GM12873 (cell line): Measurements from ENCODE around the gene LHFPL3.

ENCODE experiments used
- TF ChIP-seq, protein P1 (sequence below): IDR thresholded peaks from 2 replicates; pipeline ENCODE4 v1.5.1; 2012; ENCODE audit warnings: low read depth, mild to moderate bottlenecking, moderate library complexity, low read length, control low read depth; ENCODE audit not compliant: insufficient read depth; ENCODE audit errors: missing control alignments

Gene LHFPL3

DNA sequence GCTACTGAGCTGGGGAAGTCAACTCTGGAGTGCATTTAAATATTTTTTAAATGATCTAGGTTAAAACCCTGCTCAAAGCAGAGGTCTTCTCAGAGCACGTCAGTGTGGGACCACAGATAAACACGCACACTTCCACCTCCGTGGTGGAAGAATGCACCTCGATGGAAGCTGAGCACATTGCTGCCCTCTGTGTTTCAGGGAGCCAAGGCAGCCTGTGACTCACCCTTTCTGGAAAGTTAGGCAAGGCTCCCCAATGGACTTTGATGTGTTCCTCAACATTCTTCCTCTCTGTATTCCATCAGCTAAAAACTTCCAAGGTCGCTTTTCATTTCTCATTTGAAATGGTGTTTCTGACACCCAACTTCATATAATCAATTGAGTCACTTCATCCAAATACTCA, 514.8 kb downstream of the LHFPL3 start:
- TF ChIP-seq, protein P1, sequence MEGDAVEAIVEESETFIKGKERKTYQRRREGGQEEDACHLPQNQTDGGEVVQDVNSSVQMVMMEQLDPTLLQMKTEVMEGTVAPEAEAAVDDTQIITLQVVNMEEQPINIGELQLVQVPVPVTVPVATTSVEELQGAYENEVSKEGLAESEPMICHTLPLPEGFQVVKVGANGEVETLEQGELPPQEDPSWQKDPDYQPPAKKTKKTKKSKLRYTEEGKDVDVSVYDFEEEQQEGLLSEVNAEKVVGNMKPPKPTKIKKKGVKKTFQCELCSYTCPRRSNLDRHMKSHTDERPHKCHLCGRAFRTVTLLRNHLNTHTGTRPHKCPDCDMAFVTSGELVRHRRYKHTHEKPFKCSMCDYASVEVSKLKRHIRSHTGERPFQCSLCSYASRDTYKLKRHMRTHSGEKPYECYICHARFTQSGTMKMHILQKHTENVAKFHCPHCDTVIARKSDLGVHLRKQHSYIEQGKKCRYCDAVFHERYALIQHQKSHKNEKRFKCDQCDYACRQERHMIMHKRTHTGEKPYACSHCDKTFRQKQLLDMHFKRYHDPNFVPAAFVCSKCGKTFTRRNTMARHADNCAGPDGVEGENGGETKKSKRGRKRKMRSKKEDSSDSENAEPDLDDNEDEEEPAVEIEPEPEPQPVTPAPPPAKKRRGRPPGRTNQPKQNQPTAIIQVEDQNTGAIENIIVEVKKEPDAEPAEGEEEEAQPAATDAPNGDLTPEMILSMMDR = no peak

DNA sequence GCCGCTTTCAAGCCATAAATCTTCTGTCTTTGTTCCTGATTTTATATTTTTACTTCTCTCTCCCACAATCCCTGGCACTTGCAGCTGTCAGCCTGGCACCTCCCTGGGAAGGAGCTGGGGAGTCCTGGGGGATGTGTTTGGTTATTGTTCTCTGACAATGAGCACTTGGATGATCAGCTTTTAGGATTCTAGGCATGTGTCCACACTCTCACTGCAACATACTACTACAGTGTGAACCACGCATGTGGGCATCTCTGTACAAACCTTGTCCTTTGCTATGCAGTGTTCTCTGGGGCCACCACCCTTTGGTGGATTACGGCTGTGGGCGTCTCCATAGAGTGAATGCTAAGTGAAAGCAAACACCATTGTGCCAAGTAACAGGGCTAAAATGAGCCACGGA, 517.2 kb downstream of the LHFPL3 start:
- TF ChIP-seq, protein P1 = no peak

DNA sequence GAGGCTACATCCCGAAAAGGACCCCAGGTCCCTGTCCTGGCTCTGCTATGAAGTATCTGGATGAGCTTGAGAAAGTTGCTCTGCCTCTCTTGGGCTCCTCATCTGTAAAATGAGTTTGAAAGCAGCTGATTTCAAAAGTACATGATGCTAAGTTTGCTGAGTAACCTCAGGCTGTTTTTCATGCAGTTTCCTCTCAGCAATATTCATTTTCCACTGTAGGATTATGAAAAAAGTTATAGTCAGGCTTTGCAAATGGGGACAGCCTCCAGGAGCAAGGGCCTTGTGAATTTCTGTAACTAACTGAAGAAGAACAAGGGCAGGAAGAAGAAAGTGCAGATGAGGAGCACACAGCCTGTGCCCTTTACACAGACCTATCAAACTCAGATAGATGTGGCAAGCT, 518.3 kb downstream of the LHFPL3 start:
- TF ChIP-seq, protein P1 = no peak

DNA sequence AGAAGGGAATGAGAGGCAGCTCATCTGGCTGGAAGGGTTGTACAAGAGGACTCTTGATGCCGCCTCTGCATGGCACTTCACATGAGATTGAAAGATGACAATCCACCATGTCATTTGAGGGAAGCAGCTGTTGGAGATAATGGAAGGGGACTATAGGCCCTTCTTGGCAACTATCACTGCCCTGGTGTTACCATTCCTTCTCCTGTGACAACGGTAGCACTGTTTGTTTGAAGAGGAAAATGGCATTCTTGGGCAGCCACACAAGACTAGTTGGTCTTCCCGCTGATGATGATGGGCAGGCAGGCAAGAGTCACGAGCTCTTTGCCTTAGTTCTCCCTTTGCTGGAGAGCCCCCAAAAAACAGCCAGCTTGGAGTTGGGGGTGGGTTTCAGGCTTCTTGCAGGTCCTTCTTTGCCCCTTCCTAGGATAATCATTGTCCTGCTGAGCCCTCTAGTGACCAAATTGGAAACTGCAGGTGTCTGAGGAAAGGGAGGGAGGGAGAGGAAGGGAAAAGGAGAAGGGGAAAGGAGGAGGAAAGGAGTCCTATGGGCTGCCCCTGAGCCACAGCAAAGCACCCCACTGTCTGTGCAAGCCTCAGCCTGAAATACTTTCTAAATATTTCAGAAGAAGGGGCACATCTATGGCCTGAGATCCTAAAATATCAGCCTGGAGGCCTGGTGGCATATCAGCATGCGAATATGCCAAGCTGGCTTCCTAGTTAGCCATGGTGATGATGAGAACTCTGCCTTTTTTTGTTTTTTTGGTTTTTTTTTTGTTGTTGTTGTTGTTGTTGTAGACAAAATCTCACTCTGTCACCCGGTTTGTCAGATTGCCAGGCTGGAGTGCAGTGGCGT, 520.0 kb downstream of the LHFPL3 start:
- TF ChIP-seq, protein P1 = peak; percentile 81

DNA sequence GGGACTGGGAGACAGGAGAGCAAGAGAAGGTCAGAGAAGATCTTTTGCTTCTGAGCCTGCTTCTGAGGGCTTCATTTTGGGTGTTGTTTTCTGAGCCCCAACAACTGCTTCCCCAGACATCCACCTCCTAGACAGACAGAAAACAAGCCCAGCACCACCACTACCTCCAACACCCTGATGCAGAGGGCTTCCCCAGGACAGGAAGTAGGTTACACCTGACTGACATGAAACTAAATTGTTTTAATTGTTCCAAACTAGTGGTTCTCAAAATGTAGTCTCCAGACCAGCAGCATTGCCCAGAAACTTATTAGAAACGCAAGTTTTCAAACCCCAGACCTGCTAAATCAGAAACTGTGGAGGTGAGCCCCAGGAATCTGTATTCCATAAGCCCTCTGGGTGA, 522.0 kb downstream of the LHFPL3 start:
- TF ChIP-seq, protein P1 = no peak

DNA sequence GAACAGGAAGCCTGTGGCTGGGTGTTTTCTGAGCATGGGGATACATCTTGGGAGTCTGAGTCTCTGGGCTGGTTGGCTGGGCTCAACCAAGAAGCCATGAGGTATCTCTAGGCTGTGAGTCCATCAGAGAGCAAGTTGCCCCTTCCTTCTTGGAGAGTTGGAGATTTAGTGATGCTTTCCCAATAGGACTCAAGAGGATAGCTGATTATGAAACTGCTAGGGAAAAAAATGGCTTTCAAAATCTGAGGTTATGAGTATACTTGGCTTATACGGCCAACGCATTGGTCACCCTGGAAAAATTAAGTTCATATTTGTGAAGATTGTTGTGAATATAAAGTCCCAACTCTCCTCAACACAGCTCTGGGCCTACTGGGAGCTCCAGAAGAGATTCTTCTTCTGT, 522.9 kb downstream of the LHFPL3 start:
- TF ChIP-seq, protein P1 = no peak

DNA sequence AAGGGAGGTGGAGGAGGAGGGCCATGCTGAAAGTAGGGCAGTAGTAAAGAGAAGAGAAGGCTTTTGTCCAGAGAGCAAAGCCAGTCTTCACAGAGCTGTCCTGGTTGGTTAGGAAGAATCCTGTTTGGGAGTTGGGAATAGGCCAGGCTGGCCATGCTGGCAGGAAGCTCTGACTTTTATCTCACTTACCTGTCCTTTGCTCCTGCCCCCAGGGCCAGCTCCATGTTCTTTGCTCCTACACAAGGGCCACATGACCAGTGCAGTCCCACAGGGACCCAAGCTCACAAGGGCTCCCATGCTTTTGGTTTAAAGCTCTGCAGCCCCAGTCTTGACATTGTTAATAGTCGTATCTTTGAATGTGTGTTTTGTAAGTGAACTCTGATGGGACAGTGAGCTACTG, 524.0 kb downstream of the LHFPL3 start:
- TF ChIP-seq, protein P1 = no peak
